Ovary (tissue), 9 donors: ENCODE results near the gene MEF2D. TPM values are rescaled to one million over a fixed set of nuclear protein-coding genes. Genes with fewer than 3 reads are reported as not detected.

Source experiments
- DNase-seq, 5 donors: peaks; one replicate each; pipeline ENCODE4 v3.0.0-alpha.2; 2019 to 2020
- H3K27ac ChIP-seq, 2 donors: fragments of 200-600 bp; one replicate each; pipeline versions ENCODE4 v1.5.1 to v1.8.0; 2019 to 2022
- H3K27me3 ChIP-seq: fragments of 200-600 bp; one replicate; pipeline ENCODE4 v1.8.0; 2022
- H3K36me3 ChIP-seq: fragments of 200-600 bp; sonication (generic); one replicate; pipeline ENCODE4 v1.5.1; 2019
- H3K4me1 ChIP-seq: one replicate; pipeline ENCODE4 v1.8.1; 2013; ENCODE audit warnings: mild to moderate bottlenecking, moderate library complexity; ENCODE audit not compliant: insufficient read depth
- H3K4me3 ChIP-seq: fragments of 200-600 bp; sonication (generic); one replicate; pipeline ENCODE4 v1.5.1; 2017
- H3K9me3 ChIP-seq, 2 donors: fragments of 200-600 bp in 1 of 2; sonication (generic) in 1 of 2; one replicate each; pipeline versions ENCODE4 v1.5.1 to v1.8.1; 2013 to 2019; ENCODE audit warnings: mild to moderate bottlenecking in 1 of 2, moderate library complexity in 1 of 2
- EP300 ChIP-seq: sonication (generic); formaldehyde crosslinking; IDR thresholded peaks from one replicate; pipeline ENCODE4 v1.6.1; 2017; ENCODE audit warnings: antibody characterized with exemption
- POLR2A ChIP-seq: fragments of 450-650 bp; IDR thresholded peaks from one replicate; pipeline ENCODE4 v1.6.1; 2017; ENCODE audit warnings: antibody characterized with exemption, mild to moderate bottlenecking, moderate library complexity
- WGBS, 3 donors: extraction: QIAGEN DNeasy Blood & Tissue Kit in 1 of 3; methylation state at CpG; one replicate each; pipeline versions ENCODE4 v1.1.5 to v1.1.7; 2013 to 2017; 5-methylcytosine and 5-hydroxymethylcytosine counted together
- intact Hi-C, 4 donors: fragments of 100-400 bp; cut with DNase I; formaldehyde crosslinking; loops; one replicate each; pipeline versions ENCODE4 v1.11.0 to v1.15.1; 2022 to 2023
- polyA plus RNA-seq, 2 donors: library from polyadenylated mRNA; stranded (reverse); fragments of 200-250 nt in 1 of 2; fragments of 350-450 nt in 1 of 2; fragmentation: Illumina TruSeq in 1 of 2; extraction: RNeasy Lipid Tissue Mini Kit (QIAGEN cat#74804) in 1 of 2; gene quantifications; one replicate each; pipeline ENCODE4 v1.2.3, GENCODE V29; 2013 to 2014
- total RNA-seq, 7 donors: library from RNA; depleted of rRNA in 2 of 7; stranded (reverse); fragments of >200 nt in 2 of 7; fragmentation: NEBNext Ultra II Directional in 3 of 7; extraction: Animal tissue kit (Norgen Biotek cat#: 25700) in 3 of 7; gene quantifications; one replicate each; pipeline versions ENCODE4 v1.1.0 to v1.2.4, GENCODE V29; 2016 to 2023
- TF ChIP-seq, protein P1 (sequence below), 3 donors: fragments of 450-650 bp in 2 of 3; fragments of 200-600 bp in 1 of 3; IDR thresholded peaks; one replicate each; pipeline versions ENCODE4 v1.5.1 to v1.8.0; 2016 to 2022; ENCODE audit warnings: antibody characterized with exemption in 3 of 3, mild to moderate bottlenecking in 1 of 3
- donor health status: DM: no; HTN: no; CAD: no; lungs with moderate emphysema.
- donor health status: DM: no; HTN: no; CAD: no.
- donor health status: Bipolar disorder and iron deficiency.
- donor health status: DM: yes; HTN: yes; CAD: no.
- donor health status: DM: no; HTN: no; CAD: no.
- donor health status: DM: yes; HTN: yes; CAD: no.

Gene MEF2D
- total and polyA plus RNA-seq, 9 donors, result 30.0 to 96.6 (median 57.6) TPM

DNA sequence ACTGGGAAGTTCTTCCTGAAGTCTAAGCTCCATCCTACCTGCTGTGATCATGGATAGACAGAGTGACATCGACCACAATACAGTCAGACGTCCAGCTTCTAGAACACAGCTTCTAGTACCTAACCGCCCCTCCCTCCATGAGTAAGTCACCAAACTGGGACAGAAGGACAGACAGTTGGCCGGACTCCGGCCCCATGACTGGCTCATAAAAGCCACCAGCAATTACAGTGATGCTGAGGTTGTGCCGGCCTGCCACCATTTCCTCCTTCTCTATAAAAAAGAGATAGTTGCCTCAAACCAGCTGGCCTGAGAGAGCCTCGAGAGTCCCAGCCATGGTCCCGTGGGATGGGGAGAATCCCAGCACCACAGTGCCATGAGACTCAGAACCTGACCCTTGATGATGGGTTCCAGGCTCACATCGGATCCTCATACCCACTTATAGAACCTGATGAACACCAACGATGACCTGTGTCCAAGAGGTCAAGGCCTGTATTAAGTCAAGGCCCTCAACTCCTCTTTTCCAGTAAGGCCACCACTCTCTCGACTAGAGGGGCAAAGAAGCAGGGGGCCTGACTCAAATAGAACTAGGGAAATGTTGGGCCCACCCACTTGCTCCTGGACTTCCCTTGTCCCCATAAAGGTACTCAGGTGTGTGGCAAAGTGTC is 3.4 kb downstream of the MEF2D start:
- Histone ChIP-seq H3K27ac (peak overlapping the region; percentile 53 to 100), H3K9me3 (no peaks in the 10 kb centered on the region), H3K4me3 (peak overlapping the region; percentile 19), H3K4me1 (peaks cover 53% of the 10 kb centered on the region), H3K36me3 (no peaks in the 10 kb centered on the region), H3K27me3 (no peaks in the 10 kb centered on the region)
- 41 to 48% (median 42%) methylated on average over 11 of the region's 11 CpGs for WGBS, 3 donors
- no peak for TF ChIP-seq EP300
- TF ChIP-seq, protein P1, sequence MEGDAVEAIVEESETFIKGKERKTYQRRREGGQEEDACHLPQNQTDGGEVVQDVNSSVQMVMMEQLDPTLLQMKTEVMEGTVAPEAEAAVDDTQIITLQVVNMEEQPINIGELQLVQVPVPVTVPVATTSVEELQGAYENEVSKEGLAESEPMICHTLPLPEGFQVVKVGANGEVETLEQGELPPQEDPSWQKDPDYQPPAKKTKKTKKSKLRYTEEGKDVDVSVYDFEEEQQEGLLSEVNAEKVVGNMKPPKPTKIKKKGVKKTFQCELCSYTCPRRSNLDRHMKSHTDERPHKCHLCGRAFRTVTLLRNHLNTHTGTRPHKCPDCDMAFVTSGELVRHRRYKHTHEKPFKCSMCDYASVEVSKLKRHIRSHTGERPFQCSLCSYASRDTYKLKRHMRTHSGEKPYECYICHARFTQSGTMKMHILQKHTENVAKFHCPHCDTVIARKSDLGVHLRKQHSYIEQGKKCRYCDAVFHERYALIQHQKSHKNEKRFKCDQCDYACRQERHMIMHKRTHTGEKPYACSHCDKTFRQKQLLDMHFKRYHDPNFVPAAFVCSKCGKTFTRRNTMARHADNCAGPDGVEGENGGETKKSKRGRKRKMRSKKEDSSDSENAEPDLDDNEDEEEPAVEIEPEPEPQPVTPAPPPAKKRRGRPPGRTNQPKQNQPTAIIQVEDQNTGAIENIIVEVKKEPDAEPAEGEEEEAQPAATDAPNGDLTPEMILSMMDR (IDR thresholded peaks at IDR 0.05), result no peak
- no peak for TF ChIP-seq POLR2A
- peak in 2 of 5 donors; percentile 26 to 35 for DNase-seq
- intact Hi-C loops, result loop anchor here in 1 of 4 donors (5.0 kb wide), 1 partner anchor 35 kb away; no protein-coding TSS in a partner anchor

DNA sequence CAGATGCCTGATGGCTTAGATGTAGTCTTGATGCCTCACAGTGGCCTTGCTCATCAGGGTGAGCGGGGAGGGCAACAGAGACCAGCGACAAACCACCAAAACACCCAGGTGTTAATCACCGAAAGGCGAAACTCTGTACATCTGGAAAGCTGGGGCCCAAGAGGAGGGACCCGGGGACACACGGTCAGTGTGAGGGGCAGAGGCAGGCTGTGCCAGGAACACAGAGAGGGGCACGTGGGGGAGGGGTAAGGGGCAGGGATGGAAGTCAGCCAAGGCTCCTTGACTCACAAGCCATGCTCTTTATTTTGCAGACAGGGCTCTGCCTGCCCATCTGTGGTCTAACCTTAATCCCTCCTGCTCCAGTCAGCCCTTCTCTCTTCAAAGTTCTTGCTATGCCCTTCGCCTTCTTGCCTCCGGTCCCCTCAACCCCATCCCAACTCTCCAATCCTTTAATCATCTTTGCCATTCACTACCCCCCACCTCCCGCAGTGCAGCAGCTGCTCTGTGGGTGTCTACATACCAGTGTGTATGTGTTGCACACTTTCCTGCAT is 4.3 kb downstream of the MEF2D start:
- Histone ChIP-seq H3K9me3 (no peaks in the 10 kb centered on the region), H3K36me3 (no peaks in the 10 kb centered on the region), H3K27ac (peak overlapping the region; percentile 53 to 100), H3K27me3 (no peaks in the 10 kb centered on the region), H3K4me1 (peaks cover 59% of the 10 kb centered on the region), H3K4me3 (peak overlapping the region; percentile 19)
- intact Hi-C loops, result loop anchor here in 1 of 4 donors (5.0 kb wide), 1 partner anchor 34 kb away; no protein-coding TSS in a partner anchor
- 33 to 41% (median 35%) methylated on average over 10 of the region's 10 CpGs for WGBS, 3 donors
- TF ChIP-seq EP300, result no peak
- TF ChIP-seq, protein P1 (IDR thresholded peaks at IDR 0.05), result no peak
- peak in 3 of 5 donors; percentile 51 to 57 (median 52) for DNase-seq

DNA sequence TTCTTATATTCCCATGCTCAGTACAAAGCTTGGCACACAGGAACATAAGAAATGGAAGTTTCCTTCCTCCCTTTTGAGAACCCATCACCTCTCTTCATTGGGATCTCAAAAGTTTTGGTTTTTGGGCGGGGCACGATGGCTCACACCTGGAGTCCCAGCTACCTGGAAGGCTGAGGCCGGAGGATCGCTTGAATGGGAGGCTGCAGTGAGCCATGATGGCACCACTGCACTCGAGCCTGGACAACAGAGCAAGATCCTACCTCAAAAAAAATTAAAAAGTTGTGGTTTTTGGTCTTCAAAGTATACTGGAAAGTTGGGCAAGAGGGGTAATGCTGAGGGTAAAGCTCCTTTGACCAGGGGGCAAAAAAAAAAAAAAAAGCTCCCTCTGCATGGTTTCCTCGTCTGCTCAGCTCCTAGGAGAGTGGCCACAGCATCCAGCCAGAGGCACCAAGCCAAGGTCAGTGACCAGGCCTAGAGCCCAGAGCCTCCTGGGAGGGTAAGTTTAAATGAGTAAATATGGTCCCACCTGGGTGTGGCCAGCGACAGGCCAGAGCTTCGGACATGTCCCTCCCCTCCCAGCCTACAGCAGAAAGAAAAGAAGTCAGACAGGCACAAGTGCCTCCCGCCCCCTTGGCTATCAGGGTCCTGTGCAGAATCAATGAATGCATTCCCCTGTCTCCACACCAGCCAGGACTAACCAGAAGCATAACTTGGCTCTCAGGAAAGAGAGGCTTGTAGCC is 5.0 kb downstream of the MEF2D start:
- peak in 3 of 5 donors; percentile 60 to 69 (median 64) for DNase-seq
- H3K36me3 ChIP-seq, result no peaks in the 10 kb centered on the region
- H3K4me3 ChIP-seq, result peak overlapping the region; percentile 19
- no peaks in the 10 kb centered on the region for H3K27me3 ChIP-seq
- TF ChIP-seq EP300 (no peak), POLR2A (no peak)
- TF ChIP-seq, protein P1 (IDR thresholded peaks at IDR 0.05), result no peak
- H3K27ac ChIP-seq, result peak overlapping the region; percentile 7 to 53
- H3K4me1 ChIP-seq, result peaks cover 66% of the 10 kb centered on the region
- intact Hi-C loops, result loop anchor here in 1 of 4 donors (5.0 kb wide), 1 partner anchor 33 kb away; no protein-coding TSS in a partner anchor
- no peaks in the 10 kb centered on the region for H3K9me3 ChIP-seq
- 54 to 57% (median 55%) methylated on average over 9 of the region's 9 CpGs for WGBS, 3 donors

DNA sequence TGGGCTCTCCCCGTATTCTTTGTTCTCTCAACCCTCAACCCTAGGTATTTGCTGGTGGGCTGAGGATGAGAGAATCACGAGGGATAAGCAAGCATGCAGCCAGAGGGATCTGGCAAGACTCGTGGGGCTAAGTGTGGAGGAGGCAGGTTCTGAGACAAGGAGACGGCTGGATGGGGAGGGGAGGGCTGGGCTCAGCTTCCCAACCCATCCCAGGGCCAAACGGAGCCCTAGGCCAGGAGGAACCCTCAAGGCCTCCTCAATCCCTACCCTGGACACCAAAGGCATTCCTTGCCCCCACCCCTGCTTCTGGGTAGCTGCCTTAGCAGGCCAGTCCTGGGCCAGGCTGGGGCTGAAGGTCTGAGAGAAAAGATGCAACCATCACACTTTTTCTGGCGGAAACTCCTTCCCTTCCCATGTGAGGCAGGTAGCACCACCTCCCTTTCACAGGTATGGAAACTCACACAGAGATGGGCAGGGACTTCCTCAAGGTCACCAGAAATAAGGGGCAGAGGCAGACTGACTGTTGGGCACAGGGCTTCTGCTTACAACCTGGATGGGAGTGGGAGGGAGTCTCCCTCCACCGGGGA is 6.2 kb downstream of the MEF2D start:
- Histone ChIP-seq H3K27me3 (no peaks in the 10 kb centered on the region), H3K36me3 (no peaks in the 10 kb centered on the region), H3K9me3 (no peaks in the 10 kb centered on the region), H3K4me3 (peak overlapping the region; percentile 3), H3K4me1 (peaks cover 73% of the 10 kb centered on the region), H3K27ac (peak overlapping the region in 1 of 2 donors; percentile 7)
- DNase-seq, result peak in 3 of 5 donors; percentile 59 to 66 (median 63)
- 18 to 21% (median 19%) methylated on average over 7 of the region's 7 CpGs for WGBS, 3 donors
- no peak for TF ChIP-seq POLR2A
- TF ChIP-seq, protein P1 (IDR thresholded peaks at IDR 0.05), result no peak
- no peak for TF ChIP-seq EP300
- intact Hi-C loops, result no loop called here
